IPS-NIHi11 (cell line): ENCODE data around the gene CANT1.
A peak's percentile ranks its signal among the peaks of the same experiment; 100 is the strongest.
"Not testable (repeated sequence)": the region's sequence is repeated elsewhere in the genome, so short reads cannot be mapped to it uniquely, and the experiment has no call there.

Experiments
- DNase-seq: peaks from one replicate; pipeline ENCODE4 v3.0.0; 2012; ENCODE audit warnings: mixed read lengths, low spot score

Gene CANT1

DNA sequence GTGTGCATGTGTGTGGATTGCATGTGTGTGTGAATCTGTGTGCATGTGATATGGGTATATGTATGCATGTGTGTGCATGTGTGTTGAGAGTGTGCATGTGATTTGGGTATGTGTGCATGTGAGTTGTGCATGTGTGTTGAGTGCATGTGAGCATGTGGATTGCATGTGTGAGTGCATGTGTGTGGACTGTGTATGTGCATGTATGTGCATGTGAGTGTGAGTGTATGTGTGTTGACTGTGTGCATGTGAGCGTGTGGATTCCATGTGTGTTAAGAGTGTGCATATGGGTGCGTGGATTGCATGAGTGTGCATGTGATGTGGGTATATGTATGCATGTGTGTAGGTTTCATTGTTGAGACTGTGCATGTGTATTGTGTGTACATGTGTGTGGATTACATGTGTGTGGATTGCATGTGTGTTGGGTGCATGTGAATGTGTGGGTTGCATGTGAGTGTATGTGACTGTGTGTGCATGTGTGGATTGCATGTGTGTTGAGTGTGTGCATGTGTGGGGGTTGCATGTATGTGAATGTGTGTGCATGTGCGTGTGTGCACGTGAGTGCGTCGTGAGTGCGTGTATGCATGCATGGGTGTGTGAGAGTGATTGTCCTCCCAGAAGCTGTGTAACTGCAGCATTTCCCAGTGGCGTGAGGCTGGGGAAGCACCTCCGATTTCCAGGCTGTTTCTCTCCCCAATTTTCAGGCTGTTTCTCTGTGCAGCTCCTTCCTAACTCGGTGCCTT lies 33.8 kb upstream of the CANT1 start:
- no peak for DNase-seq

DNA sequence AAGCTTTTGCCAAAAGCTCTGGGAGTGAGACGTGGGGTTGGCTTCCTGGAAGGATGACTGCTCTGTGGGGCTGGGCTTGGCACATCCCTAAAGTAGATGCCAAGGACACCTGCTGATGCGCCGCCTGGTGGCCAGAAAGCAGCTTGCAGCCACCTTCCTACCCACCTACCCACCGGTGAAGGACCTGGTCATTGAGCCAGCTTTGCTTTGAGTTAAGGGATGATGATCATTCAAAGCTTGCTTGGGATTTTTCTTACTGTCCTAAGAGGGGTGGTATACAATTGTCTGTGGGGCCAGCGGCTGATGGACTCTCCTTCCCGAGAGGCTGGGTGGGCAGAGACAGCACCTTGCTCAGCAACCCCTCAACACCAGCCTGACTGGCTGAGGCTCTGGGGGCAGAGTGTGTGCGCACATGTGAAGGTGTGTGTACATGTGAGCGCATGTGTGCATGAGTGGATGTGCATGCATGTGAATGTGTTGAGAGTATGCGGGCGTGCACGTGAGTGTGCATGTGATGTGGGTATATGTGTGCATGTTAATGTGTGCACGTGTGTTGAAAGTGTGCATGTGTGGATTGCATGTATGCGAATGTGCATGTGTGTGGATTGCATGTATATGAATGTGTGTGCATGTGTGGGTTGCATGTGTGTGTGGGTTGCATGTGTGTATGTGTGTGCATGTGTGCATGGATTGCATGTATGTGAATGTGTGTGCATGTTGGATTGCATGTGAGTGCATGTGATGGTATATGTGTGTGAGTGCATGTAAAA lies 33.0 kb upstream of the CANT1 start:
- peak; percentile 88 for DNase-seq

DNA sequence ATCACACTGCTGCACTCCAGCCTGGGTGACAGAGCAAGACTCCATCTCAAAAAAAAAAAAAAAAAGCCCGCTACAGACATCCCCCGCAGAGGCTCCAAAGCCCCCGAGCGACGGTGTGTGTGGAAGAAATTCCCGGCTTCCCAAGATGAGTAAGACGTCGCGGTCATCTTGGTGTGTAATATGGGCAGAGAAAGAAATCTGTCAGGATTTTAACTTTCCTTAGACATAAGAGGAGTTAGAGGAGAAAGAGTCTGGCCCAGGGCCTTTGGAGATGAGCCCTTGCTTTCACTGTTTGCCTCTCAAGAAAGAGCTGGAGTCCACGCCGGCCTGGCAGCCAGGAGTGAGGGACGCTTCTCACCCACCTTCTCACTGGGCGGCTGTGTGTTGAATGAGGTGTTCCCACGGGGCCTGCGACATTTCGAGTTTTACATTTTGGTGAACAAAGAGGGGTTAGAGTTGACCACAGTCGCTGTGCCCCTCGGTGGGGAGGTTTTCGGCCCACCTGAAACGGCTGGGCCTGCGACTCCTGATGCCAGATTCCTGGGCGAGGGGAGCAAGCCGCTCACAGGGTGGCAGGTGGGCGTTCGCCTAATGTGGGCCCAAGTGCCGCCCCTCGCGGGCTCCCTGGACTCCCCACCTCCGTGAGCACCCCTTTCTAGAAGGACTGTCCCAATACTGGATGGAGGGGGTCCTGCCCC lies 32.3 kb upstream of the CANT1 start:
- no peak for DNase-seq

DNA sequence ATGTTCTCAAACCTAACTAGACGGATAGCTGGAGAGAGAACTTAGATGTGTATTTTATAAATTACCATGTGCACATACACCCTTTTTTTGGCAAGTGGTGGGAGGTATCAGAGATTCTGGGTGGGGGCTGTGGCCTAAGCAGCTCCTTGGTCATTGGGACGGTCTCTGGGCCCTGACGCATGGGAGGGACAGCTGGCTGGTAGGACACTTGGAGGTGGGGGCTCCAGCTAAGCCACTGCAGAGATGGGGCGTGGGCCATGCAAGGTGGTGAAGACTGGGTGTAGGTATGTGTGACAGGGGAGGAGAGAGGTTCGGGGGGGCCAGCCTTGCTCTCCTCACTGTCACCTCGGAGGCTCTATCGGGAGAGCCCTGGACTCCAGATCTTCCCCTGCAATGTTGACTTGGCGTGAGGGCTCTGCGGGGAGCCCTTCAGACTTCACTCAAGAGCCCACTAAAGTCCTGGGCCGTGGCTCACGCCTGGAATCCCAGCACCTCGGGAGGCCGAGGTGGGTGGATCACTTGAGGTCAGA lies 31.5 kb upstream of the CANT1 start:
- DNase-seq = no peak

DNA sequence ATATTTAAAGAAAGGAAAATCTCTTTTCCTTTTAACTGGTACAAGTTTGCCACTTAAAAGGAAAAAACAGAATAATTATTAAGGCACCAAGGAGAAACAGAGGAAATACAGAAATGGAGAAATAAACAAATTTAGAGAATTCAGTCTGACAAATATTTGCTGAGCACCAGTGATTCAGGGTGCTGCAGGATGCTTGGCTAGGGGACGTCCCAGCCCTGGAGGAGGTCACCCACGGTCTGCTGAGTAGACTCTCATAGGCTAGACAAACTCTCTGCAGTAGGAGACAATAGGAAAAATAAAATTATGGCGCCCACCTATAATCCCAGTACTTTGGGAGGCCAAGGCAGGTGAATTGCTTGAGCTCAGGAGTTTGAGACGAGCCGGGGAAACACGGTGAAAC lies 30.3 kb upstream of the CANT1 start:
- no peak for DNase-seq

DNA sequence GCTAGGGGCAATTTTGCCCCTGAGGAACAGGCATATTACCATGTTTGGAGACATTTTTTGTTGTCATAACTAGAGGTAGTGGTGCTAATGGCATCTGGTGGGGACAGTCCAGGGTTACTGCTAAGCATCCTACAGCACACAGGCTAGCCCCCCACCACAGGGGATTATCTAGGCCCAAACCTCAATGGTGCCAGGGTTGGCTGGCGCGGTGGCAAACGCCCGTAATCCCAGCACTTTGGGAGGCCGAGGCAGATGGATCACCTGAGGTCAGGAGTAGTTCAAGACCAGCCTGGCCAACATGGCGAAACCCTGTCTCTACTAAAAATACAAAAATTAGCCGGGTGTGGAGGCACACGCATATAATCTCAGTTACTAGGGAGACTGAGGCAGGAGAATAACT lies 29.6 kb upstream of the CANT1 start:
- DNase-seq = no peak

DNA sequence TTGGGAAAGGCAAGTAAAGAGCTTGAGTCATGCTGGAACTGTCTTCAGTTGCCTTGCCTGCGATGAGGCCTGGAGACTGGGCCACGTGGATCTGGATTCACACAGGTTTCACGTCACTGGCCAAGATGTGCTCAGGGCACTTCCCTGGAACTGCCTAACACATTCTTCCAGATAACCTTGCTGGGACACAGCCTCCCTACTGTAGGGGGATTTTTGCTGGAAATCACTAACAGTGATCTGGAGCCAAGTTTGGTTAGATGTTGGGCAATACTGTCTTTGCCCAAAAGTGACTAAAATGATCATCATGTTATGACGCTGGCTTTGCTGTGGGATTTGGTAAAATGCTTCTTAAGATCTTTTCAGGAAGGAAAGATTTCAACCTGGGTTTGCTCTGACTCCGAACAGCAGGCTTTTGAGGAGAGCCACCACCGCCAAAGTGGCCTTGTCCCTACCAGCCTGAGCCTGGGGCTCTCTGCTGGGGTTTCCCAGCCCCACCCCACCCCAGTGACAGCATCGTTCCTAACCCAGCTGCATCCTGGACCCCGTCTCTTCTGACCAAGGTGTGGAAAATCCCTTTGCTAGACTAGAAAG lies 29.1 kb upstream of the CANT1 start:
- DNase-seq = no peak

DNA sequence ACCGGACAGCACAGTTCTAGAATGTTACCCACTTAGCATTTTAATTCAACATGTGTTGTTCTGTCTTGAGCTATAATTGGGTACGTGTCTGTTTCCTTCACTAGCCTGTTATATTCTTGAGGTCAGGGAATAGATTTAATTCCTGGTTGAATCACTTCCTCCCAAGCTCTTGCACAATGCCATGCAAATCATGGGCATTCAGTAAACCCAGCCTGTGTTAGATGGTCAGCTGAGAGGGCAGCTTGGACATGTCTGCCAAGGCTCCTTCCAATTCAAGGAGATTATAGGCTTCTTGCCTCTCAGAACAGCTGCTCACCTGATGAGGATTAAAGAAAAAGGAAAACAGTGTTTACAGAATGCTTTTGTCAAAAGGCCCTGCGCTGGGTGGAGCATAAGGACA lies 27.0 kb upstream of the CANT1 start:
- DNase-seq = peak; percentile 1

DNA sequence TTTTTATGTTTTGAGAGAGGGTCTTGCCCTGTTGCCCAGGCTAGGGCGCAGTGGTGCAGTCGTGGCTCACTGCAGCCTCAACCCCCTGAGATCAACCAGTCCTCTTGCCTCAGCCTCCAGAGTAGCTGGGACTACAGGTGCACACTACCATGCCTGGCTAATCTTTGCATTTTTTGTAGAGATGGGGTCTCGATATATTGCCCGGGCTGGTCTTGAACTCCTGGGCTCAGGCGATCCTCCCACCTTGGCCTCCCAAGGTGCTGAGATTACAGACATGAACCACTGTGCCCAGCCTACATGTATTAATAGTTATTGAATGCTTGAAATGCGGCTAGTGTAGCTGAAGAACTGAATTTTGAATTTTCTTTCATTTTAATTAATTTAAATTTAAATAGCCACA lies 26.6 kb upstream of the CANT1 start:
- no peak for DNase-seq

DNA sequence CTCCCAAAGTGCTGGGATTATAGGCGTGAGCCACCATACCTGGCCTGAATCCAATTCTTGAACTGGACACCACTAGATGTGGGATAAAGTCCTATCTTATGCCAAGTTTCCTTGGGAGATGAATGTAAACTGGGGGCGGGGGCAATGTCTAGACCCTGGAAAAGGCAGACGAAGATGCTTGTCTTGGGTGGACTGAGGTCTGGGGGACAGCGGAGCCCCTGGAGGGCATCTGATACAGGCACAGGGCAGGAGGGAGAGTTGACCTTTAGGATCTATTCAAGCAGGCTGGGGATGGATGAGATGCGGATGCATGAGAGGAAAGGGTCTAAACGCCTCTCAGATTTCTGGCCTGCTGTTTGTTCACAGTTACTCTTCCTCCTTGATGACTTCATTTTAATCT lies 26.1 kb upstream of the CANT1 start:
- no peak for DNase-seq

DNA sequence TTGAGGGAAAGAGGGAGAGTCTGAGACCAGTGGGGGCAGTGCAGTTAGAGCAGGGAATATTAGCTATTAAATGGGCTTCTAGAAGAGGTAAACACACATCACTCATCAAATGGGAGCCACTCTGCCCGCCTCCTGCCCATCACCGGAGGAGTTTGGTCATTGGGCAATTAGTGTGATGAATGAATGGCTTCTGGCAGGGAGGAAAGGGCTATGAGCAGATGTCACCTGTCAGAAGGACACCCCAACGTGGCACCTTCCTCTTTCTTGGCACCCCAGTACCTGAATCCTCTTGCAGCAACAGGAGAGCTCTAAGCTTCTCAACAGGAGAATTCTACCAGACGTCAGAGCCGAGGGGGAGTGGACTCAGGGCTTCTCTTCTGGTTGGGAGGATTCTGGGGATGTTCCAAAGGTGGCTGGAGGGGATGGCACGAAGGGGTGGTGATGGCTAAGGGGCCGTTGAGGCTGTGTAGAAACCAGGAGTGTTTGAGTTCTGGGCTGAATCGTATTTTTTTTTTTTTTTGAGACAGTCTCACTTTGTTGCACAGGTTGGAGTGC lies 25.4 kb upstream of the CANT1 start:
- no peak for DNase-seq

DNA sequence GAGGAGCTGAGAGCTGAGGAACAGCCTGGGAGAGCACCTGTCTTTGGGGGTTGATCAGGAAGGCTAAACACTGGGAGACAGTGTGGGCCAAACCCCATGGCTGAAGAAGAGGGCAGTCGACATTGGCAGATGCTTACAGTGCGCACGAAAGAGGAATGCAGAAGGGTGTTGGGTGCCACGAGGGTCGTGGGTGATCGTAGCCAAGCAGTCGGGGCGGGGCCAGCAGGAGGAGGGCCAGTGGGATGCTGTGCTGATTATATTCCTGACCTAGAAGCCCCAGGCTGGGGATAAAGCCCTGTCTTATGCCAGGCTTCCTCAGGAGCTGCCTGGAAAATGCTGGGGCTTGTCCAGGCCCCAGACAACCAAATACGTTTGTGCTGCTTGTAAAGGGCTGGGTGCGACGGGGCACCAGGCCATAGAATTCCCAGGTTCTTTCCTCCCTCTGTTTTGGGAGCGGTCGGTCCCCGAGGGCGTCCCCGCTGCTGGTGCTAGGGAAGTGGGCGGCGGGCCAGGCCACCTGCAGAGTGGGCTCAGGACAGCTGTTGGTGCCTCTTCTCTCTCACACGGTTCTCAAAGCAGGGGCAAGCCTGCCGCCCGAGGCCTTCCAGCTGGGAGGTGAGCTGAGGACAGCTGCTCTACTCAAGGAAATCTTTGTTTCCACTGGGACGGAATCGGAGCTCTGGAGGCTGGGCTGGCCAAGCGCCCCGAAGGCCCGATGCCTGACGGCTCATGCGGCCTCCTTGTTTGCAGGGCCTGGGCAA lies 24.4 kb upstream of the CANT1 start:
- DNase-seq = no peak

DNA sequence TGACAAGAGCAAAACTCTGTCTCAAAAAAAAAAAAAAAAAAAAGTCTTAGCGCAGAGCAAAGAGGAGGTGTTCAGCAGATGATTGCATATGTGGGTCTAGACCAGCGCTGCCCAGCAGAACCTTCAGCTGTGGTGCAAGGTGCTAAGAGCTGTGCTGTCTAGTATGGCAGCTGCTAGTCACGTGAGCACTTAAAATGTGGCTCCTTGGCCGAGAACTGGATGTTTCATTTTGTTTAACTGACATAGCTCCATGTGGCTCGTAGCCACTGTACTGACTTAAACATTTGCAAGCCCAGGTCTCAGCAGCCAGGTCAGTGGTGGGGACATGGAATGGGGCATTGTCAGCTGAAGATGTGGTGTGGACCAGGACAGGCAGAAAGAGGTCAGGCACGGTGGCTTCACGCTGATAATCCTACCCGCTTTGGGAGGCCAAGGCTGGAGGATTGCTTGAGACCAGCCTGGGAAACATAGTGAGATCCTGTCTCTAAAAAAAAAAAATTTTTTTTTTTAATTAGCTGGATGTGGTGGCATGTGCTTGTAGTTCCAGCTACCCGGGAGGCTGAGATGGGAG lies 23.6 kb upstream of the CANT1 start:
- DNase-seq = no peak

DNA sequence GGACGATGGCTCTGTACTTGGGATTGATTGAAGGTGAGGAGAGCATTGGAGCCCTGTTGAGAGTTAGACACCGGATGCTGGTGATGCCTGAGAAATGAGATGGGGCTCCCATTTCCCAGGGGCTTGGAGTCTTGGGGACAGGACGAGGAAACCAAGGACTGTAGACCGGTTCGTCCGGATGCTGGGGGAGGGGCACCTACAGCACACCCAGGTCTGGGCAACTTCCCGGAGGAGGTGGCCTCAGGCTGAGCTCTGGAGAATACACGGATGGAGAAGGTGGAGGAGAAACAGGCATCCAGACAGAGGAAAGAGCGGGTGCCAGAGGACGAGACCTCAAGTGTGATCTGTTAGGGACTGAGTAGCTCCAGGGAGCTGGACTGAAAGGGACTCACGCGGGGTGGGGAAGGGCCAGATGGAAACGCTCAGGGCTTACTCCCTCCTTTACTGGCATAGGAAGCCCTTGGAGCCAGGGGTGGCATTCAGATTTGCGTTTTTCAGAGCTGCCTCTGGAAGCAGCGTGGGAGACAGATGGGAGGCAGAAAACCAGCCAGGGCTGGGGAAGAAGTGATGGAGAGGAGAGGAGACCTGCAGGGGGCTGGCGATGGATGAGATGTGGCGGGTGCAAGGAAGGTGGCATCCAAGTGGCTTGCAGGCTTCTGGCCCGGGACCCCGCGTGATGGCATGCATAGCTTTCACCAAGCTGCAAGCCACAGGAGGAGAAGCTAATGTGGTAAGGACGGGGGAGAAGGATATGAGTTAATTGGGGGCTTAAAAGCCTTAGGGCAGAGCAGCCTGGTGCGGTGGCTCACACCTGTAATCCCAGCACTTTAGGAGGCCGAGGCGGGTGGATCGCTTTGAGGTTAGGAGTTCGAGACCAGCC lies 22.7 kb upstream of the CANT1 start:
- no peak for DNase-seq

DNA sequence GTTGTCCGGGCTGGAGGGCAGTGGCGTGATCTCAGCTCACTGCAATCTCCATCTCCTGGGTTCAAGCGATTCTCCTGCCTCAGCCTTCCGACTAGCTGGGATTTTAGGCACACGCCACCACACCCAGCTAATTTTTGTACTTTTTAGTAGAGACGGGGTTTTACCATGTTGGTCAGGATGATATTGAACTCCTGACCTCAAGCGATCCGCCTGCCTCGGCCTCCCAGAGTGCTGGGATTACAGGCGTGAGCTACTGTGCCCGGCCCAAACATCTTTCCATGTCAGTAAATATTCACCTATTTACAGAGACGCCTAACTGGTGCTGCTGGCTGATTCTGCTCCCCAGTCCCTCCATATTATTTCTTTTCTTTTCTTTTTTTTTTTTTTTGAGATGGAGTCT lies 21.1 kb upstream of the CANT1 start:
- not testable (repeated sequence) for DNase-seq

DNA sequence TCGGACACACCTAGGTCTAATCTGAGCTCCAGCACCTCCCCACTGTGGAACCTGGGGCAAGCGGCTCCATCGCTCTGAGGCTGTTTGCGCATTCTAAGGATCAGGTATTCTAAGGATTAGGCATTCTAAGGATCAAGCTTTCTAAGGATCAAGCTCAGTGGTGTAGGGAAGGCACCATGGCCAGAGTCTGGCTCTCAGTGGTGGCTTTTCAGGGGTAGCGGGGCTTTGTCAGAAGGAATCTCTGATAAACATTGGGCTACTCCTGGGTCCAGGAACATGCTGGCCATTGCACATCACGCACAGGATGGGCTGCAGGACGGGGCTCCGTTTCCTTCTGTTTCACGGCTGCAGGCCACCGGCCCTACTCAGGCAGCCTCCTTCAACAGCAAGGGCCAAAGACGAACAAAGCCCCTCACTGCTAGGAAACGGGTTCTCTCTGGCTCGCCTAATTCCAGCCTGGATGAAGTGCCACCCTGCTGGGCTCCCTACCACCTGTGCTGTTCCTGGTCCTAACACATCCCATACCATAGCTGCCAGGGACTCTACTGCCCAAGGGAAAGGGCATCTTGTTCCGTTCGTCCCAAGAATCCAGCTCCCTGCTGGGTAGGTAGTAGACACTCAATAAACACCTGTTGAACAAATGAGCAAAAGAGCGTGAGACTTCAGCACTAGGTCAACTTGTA lies 19.9 kb upstream of the CANT1 start:
- DNase-seq = no peak

DNA sequence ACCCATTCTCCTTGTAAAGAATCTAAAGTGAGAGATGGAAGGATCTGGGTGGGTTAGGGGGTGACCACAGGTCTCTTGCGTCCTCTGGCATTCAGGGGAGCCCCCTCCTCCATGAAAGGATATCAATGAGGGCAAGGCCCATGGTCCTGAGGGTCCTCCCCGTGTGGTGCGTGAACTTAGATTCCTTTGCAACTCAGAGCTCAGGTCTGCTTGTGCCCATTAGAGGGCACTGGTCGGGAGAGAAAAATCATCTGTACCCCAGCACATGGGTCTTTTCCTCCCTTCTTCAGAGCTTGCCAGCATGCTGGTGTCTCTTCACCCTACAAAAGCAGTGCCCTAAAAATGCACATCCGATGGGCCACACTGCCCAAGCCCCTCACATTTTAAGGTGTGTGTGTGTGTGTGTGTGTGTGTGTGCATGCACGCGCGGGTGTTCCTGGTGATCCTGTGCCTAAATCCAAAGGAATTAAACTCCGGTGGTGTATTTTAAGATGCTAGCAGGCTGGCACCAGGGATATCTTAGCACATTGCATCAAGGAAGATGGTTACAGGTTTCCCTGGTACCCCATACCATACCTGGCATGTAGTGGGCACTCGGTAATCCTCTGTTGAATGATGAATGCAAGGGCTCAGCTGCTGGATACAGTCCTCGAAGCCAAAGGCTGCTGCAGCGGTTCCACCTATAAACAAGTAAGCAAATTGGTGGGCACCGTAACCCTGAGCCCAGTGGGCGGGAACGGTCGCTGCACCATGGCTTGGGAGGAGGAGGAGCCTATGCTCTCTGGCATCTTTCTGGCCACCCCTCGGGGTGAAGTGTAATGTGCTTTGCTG lies 19.1 kb upstream of the CANT1 start:
- DNase-seq = no peak

DNA sequence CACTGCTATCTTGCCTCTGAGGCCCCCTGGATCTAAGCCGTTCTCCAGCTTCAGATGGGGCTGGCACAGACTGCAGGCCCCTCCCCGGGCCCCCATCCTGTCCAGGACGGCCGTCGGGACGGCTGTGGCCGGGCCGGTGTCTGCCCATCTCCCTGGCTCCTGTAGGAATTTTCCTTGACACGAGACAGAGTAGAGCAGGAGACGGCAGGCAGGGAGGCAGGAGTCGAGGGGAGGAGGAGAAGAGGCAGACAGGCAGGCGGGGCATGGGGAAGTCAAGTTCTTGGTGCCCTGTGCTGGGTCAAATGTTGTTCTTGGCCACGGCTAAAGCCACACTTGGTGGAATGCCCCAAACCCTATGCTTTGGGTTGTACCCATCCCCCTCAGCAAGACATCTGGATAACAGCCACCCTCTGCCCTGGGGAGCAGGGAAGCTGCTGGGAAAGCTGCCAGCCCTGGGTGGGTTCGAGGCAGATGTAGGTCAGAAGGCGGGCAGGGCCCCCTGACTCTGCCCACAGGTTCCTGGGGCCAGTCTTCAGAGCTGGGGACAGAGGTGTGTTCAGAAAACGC lies 18.4 kb upstream of the CANT1 start:
- DNase-seq = no peak
